ENCODE measurements around the gene SCN4A. TPM values are rescaled to one million over a fixed set of nuclear protein-coding genes. Genes with fewer than 3 reads are reported as not detected.

Gene SCN4A
- total and polyA plus RNA-seq, 2 of the 13 experiments (the other 11 are each of a cell fraction or from before 2014, with no cell fraction given), result 0.02 to 0.03 TPM

- TF ChIP-seq ZNF597 (CRISPR knock-in tag; IDR thresholded peaks at IDR 0.05), result no peak
- TF ChIP-seq HNRNPH1 (optimal IDR thresholded peaks at IDR 0.05; ENCODE audit: low read depth, low read length), result no peak
- no peak for TF ChIP-seq MNT (IDR thresholded peaks at IDR 0.05)
- no peak for TF ChIP-seq NCOA1 (CRISPR knock-in tag; IDR thresholded peaks at IDR 0.05)
- no peak for TF ChIP-seq DDIT3 (CRISPR knock-in tag; IDR thresholded peaks at IDR 0.05)
- no peak for TF ChIP-seq ZBTB38 (CRISPR knock-in tag; IDR thresholded peaks at IDR 0.05)
- no peak for TF ChIP-seq ZNF260 (CRISPR knock-in tag; IDR thresholded peaks at IDR 0.05; ENCODE audit: borderline replicate concordance, low read depth)
- TF ChIP-seq CENPT (CRISPR knock-in tag; IDR thresholded peaks at IDR 0.05; ENCODE audit: low read depth), result no peak
- TF ChIP-seq TFDP1 (CRISPR knock-in tag; IDR thresholded peaks at IDR 0.05; ENCODE audit: borderline replicate concordance), result no peak
- TF ChIP-seq KLF16 (CRISPR knock-in tag; IDR thresholded peaks at IDR 0.05), result no peak
- TF ChIP-seq ZNF558 (CRISPR knock-in tag; IDR thresholded peaks at IDR 0.05; ENCODE audit: borderline replicate concordance), result no peak
- no peak for TF ChIP-seq EZH2 (conservative IDR thresholded peaks at IDR 0.05; ENCODE audit: low read depth, low read length)
- no peak for TF ChIP-seq SP140L (CRISPR knock-in tag; IDR thresholded peaks at IDR 0.05; ENCODE audit: borderline replicate concordance)
- no peak for TF ChIP-seq SP1 (IDR thresholded peaks at IDR 0.05)
- no peak for TF ChIP-seq SP1 (CRISPR knock-in tag; IDR thresholded peaks at IDR 0.05)
- no peak for TF ChIP-seq CSRNP1 (CRISPR knock-in tag; IDR thresholded peaks at IDR 0.05)
- no peak; the same call in 1 of the 2 replicates for TF ChIP-seq DPF2 (CRISPR knock-in tag; IDR thresholded peaks at IDR 0.05; ENCODE audit: borderline replicate concordance, low read depth)
- TF ChIP-seq JUN (CRISPR knock-in tag; IDR thresholded peaks at IDR 0.05), result no peak
- TF ChIP-seq ZMYM2 (CRISPR knock-in tag; IDR thresholded peaks at IDR 0.05), result no peak
- TF ChIP-seq TFDP2 (CRISPR knock-in tag; IDR thresholded peaks at IDR 0.05), result no peak
- no peak for TF ChIP-seq NR2F2 (IDR thresholded peaks at IDR 0.05; ENCODE audit: borderline replicate concordance, low read depth)
- no peak for TF ChIP-seq EEA1 (CRISPR knock-in tag; IDR thresholded peaks at IDR 0.05; ENCODE audit: borderline replicate concordance)
- TF ChIP-seq GTF2F1 (IDR thresholded peaks at IDR 0.05; ENCODE audit: low read length), result no peak
Observed at GRCh38 chr17:63946440-63947363, 26.0 kb downstream of the SCN4A start (continued).

All from HepG2 (cell line).